Natural killer cell (primary cell): Measurements from ENCODE around the gene FRAS1. TPM values are rescaled to one million over a fixed set of nuclear protein-coding genes. Genes with fewer than 3 reads are reported as not detected.

ENCODE experiments used
- ATAC-seq, 3 donors: fragments of 150-1000 bp in 2 of 3; fragments of 200-7000 bp in 1 of 3; cut with Tn5 transposase; 1 replicate in 1 of 3; 2 replicates in 2 of 3; pipeline ENCODE4 v1.10.0; 2021; ENCODE audit warnings: mild to moderate bottlenecking in 2 of 3, moderate library complexity in 2 of 3
- DNase-seq, 2 donors: peaks; one replicate each; pipeline versions ENCODE4 v3.0.0 to v3.0.0-alpha.2; 2013 to 2021; ENCODE audit warnings: mixed read lengths in 1 of 2
- H3K27ac ChIP-seq: one replicate; pipeline ENCODE4 v1.5.1; 2013; ENCODE audit warnings: mild to moderate bottlenecking, low read length
- H3K27me3 ChIP-seq: one replicate; pipeline ENCODE4 v1.6.1; 2013; ENCODE audit warnings: low read length; ENCODE audit not compliant: control insufficient read depth, insufficient read depth
- H3K36me3 ChIP-seq: one replicate; pipeline ENCODE4 v1.6.1; 2013; ENCODE audit warnings: low read length; ENCODE audit not compliant: control insufficient read depth, insufficient read depth
- H3K4me1 ChIP-seq: one replicate; pipeline ENCODE4 v1.6.1; 2013; ENCODE audit warnings: low read length; ENCODE audit not compliant: control insufficient read depth, insufficient read depth
- H3K4me3 ChIP-seq: one replicate; pipeline ENCODE4 v1.5.1; 2013; ENCODE audit warnings: low read length
- H3K9me3 ChIP-seq: one replicate; pipeline ENCODE4 v1.6.1; 2013; ENCODE audit warnings: low read length; ENCODE audit not compliant: control insufficient read depth, insufficient read depth
- H3K27ac Mint-ChIP-seq, 2 donors: one replicate each; pipeline ENCODE4 v1.8.0; 2022; ENCODE audit warnings: mild to moderate bottlenecking in 2 of 2, mixed read lengths in 2 of 2, moderate library complexity in 1 of 2
- H3K27me3 Mint-ChIP-seq, 2 donors: one replicate each; pipeline ENCODE4 v1.8.0; 2022; ENCODE audit warnings: low read depth in 2 of 2, mixed read lengths in 2 of 2
- H3K36me3 Mint-ChIP-seq: one replicate; pipeline ENCODE4 v1.8.0; 2022; ENCODE audit warnings: mixed read lengths
- H3K4me1 Mint-ChIP-seq, 2 donors: one replicate each; pipeline ENCODE4 v1.8.0; 2022; ENCODE audit warnings: mixed read lengths in 2 of 2
- H3K4me3 Mint-ChIP-seq: one replicate; pipeline ENCODE4 v1.8.0; 2022; ENCODE audit warnings: mild to moderate bottlenecking, moderate library complexity, mixed read lengths
- H3K9me3 Mint-ChIP-seq, 2 donors: one replicate each; pipeline ENCODE4 v1.8.0; 2022; ENCODE audit warnings: mixed read lengths in 2 of 2
- WGBS: methylation state at CpG from one replicate; pipeline ENCODE4 v1.1.7; 2013; ENCODE audit warnings: missing lambda C conversion rate; ENCODE audit not compliant: insufficient coverage; 5-methylcytosine and 5-hydroxymethylcytosine counted together
- intact Hi-C: fragments of 100-400 bp; cut with micrococcal nuclease; formaldehyde crosslinking; loops from one replicate; pipeline ENCODE4 v1.14.2; 2022
- total RNA-seq, 4 donors: library from RNA; stranded (reverse); fragments of 120-200 nt in 1 of 4; gene quantifications; one replicate each; pipeline versions ENCODE4 v1.2.3 to v1.2.4, GENCODE V29; 2013 to 2022
- TF ChIP-seq, protein P1 (sequence below): fragments of 200-600 bp; IDR thresholded peaks from one replicate; pipeline ENCODE4 v1.8.0; 2022; ENCODE audit warnings: antibody characterized with exemption

FRAS1 gene
- total RNA-seq, 3 donors from 2014 or later (not counting 1 experiment from before 2014, with no cell fraction given): 0.15 to 0.31 TPM; not detected in 1

DNA sequence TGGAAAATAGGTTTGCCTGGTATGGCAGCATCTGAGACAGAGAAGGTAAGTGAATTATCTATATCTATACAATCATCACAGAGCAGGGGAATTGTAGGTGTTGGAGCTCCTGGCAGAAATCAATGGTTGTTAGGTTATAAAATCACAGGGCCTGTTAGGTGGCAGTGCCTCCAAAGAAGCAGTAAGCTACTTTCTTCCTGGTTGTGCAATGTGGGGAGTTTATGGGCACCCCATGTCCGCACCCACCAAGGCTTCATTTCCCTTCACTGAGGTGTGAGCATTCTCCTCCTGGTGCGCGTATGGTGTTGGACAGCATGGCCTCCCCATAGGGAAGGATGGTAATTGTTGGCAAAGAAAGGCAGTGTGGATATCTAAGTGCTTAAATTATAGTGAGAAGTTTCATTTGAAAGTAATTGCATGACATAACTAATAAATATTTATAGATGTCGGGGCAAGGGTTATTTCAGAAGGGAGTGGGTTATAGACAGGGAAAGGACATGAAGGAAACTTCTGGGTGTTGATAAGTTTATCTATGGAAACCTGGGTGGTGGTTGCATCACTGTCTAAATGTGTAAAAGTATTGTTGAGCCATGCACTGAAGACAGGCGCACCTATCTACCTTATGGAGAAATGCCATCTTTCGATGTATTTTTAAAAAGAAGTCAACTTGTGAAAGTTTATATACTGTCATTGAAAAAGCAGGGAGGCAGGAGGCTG, 153.7 kb downstream of the FRAS1 start:
- H3K9me3 ChIP-seq: no peaks in the 10 kb centered on the region
- no peaks in the 10 kb centered on the region for H3K36me3 ChIP-seq
- H3K4me3 ChIP-seq: no peak overlapping the region
- Mint-ChIP-seq H3K4me3 (no peak overlapping the region), H3K4me1 (no peaks in the 10 kb centered on the region), H3K36me3 (no peaks in the 10 kb centered on the region), H3K9me3 (no peaks in the 10 kb centered on the region), H3K27me3 (peaks cover 7 to 8% of the 10 kb centered on the region in 2 donors), H3K27ac (no peak overlapping the region)
- TF ChIP-seq, protein P1, sequence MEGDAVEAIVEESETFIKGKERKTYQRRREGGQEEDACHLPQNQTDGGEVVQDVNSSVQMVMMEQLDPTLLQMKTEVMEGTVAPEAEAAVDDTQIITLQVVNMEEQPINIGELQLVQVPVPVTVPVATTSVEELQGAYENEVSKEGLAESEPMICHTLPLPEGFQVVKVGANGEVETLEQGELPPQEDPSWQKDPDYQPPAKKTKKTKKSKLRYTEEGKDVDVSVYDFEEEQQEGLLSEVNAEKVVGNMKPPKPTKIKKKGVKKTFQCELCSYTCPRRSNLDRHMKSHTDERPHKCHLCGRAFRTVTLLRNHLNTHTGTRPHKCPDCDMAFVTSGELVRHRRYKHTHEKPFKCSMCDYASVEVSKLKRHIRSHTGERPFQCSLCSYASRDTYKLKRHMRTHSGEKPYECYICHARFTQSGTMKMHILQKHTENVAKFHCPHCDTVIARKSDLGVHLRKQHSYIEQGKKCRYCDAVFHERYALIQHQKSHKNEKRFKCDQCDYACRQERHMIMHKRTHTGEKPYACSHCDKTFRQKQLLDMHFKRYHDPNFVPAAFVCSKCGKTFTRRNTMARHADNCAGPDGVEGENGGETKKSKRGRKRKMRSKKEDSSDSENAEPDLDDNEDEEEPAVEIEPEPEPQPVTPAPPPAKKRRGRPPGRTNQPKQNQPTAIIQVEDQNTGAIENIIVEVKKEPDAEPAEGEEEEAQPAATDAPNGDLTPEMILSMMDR: no peak
- H3K27me3 ChIP-seq: no peaks in the 10 kb centered on the region
- no peaks in the 10 kb centered on the region for H3K4me1 ChIP-seq
- ATAC-seq: no peak
- intact Hi-C loops: no loop called here
- WGBS: 93% methylated on average over 6 of the region's 6 CpGs
- no peak for DNase-seq
- no peak overlapping the region for H3K27ac ChIP-seq

DNA sequence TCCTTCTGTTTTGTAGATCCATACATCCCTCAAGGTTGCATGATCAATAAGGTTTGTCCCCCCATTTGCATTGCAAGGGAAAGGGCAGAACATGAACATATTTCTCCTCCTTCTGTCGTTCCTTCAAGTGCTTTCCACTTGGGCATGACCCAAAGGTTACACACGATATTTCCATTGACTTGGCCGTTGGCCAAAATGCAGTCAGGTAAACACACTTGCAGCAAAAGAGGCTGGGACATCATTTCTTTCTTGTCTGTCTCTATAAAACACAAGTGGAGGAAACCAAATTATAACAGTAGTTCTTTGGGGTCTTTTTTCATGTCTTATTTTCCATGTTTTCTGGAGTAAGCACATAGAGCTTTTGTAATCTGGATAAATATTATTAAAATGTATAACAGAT, 156.1 kb downstream of the FRAS1 start:
- 86% methylated on average over 3 of the region's 3 CpGs for WGBS
- Histone ChIP-seq H3K4me3 (no peak overlapping the region), H3K4me1 (no peaks in the 10 kb centered on the region), H3K27ac (no peak overlapping the region), H3K36me3 (no peaks in the 10 kb centered on the region), H3K9me3 (no peaks in the 10 kb centered on the region), H3K27me3 (no peaks in the 10 kb centered on the region)
- no peaks in the 10 kb centered on the region for H3K4me1 Mint-ChIP-seq
- no peak overlapping the region for H3K4me3 Mint-ChIP-seq
- TF ChIP-seq, protein P1: no peak
- no peak overlapping the region for H3K27ac Mint-ChIP-seq
- no peaks in the 10 kb centered on the region for H3K9me3 Mint-ChIP-seq
- H3K27me3 Mint-ChIP-seq: peaks cover 5 to 7% of the 10 kb centered on the region in 2 donors
- no peaks in the 10 kb centered on the region for H3K36me3 Mint-ChIP-seq
- intact Hi-C loops: no loop called here
- no peak for ATAC-seq
- no peak for DNase-seq

DNA sequence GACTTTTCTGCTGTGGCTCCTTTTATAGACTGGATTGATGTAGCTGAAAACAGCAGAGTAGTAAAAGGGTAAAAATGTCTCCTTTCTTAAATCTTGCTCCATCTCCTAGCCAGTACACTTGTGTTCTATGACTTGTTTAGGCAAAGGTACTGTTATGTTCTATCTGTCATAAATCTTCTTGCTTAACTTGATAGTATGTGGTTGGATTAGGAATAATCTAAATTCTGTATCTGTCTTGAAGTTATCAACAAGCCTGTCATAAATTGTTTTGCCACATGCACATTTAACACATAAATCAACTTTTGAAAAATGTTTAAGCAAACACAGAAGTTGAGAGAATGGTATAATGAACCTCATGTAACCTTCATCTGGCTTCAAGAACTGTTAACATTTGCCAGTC, 157.0 kb downstream of the FRAS1 start:
- ATAC-seq (no peak), DNase-seq (no peak)
- Mint-ChIP-seq H3K9me3 (no peaks in the 10 kb centered on the region), H3K4me3 (no peak overlapping the region), H3K36me3 (no peaks in the 10 kb centered on the region), H3K4me1 (no peaks in the 10 kb centered on the region), H3K27ac (no peak overlapping the region), H3K27me3 (peaks cover 4 to 7% of the 10 kb centered on the region in 2 donors)
- no peak overlapping the region for H3K27ac ChIP-seq
- no peaks in the 10 kb centered on the region for H3K9me3 ChIP-seq
- intact Hi-C loops: no loop called here
- no peaks in the 10 kb centered on the region for H3K4me1 ChIP-seq
- H3K27me3 ChIP-seq: no peaks in the 10 kb centered on the region
- H3K4me3 ChIP-seq: no peak overlapping the region
- TF ChIP-seq, protein P1: no peak
- no peaks in the 10 kb centered on the region for H3K36me3 ChIP-seq

DNA sequence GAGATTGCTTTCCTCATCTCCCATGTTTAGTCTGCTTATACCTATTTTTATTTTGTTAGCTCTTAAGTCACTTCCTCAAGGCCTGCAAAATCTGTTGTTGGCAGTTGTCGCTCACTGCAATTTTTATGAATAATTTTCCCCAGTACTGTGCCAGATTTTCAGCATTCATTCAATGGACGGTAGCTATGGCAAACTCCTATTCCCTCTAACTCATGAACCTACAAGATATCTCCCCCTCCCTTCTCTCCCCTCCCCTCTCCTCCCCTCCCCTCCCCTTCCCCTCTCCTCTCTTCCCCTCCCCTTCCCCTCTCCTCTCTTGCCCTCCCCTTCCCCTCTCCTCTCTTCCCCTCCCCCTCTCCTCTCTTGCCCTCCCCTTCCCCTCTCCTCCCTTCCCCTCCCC, 160.4 kb downstream of the FRAS1 start:
- Histone ChIP-seq H3K9me3 (no peaks in the 10 kb centered on the region), H3K27ac (no peak overlapping the region), H3K36me3 (no peaks in the 10 kb centered on the region), H3K4me3 (no peak overlapping the region), H3K27me3 (no peaks in the 10 kb centered on the region), H3K4me1 (no peaks in the 10 kb centered on the region)
- Mint-ChIP-seq H3K4me3 (no peak overlapping the region), H3K27me3 (peaks cover 0 to 3% of the 10 kb centered on the region in 2 donors), H3K9me3 (no peaks in the 10 kb centered on the region), H3K36me3 (no peaks in the 10 kb centered on the region), H3K27ac (no peak overlapping the region), H3K4me1 (no peaks in the 10 kb centered on the region)
- 90% methylated on average over 2 of the region's 2 CpGs for WGBS
- TF ChIP-seq, protein P1: no peak
- DNase-seq (no peak), ATAC-seq (no peak)
- intact Hi-C loops: no loop called here
